Measurements from ENCODE around the gene SHB. TPM values are rescaled to one million over a fixed set of nuclear protein-coding genes. Genes with fewer than 3 reads are reported as not detected.

Gene SHB
- total and polyA plus RNA-seq, 2 of the 13 experiments (the other 11 are each of a cell fraction or from before 2014, with no cell fraction given): 19.4 to 20.7 TPM

DNA sequence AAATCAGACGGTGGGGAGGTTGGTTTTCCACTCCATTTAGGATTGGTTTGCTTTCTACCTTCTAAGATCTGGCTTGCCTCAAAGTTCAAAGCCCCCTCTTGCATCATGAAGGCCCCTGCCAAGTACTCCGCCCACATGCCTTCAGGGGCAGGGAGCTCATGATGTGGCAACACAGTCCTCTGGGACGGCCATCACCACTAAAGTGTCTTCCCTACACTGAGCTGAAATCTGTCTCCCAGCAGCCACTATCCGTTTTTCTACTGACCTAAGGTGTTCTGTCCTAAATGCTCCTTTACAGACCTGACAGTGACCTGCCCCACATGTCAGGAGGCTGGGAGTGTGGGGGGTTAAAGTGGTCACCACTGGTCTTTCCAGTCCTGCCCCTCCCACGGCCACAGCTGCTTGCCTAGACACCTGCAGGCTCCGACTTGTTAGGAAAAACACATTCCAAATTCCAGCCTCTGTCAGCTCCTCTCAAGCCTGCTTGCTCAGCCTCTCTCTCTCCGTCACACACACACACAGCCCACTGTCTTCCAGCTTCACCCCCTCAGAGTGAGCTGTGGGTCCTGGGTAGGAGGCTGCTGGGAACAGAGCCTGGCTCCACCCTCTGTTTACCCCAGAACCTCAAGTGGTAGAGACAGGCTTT, 44.9 kb downstream of the SHB start (continued):
- TF ChIP-seq, protein P1, sequence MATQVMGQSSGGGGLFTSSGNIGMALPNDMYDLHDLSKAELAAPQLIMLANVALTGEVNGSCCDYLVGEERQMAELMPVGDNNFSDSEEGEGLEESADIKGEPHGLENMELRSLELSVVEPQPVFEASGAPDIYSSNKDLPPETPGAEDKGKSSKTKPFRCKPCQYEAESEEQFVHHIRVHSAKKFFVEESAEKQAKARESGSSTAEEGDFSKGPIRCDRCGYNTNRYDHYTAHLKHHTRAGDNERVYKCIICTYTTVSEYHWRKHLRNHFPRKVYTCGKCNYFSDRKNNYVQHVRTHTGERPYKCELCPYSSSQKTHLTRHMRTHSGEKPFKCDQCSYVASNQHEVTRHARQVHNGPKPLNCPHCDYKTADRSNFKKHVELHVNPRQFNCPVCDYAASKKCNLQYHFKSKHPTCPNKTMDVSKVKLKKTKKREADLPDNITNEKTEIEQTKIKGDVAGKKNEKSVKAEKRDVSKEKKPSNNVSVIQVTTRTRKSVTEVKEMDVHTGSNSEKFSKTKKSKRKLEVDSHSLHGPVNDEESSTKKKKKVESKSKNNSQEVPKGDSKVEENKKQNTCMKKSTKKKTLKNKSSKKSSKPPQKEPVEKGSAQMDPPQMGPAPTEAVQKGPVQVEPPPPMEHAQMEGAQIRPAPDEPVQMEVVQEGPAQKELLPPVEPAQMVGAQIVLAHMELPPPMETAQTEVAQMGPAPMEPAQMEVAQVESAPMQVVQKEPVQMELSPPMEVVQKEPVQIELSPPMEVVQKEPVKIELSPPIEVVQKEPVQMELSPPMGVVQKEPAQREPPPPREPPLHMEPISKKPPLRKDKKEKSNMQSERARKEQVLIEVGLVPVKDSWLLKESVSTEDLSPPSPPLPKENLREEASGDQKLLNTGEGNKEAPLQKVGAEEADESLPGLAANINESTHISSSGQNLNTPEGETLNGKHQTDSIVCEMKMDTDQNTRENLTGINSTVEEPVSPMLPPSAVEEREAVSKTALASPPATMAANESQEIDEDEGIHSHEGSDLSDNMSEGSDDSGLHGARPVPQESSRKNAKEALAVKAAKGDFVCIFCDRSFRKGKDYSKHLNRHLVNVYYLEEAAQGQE (IDR thresholded peaks at IDR 0.05; ENCODE audit: borderline replicate concordance in 1 of 2, low read depth in 1 of 2, low read length in 2 of 2): no peak; a peak in 1 of 4 replicates
- TF ChIP-seq ZIK1 (CRISPR knock-in tag; IDR thresholded peaks at IDR 0.05; ENCODE audit: borderline replicate concordance, low read depth) (0 out of 2 replicates have a peak, but pooled peaks have one; percentile 17), NFE2 (CRISPR knock-in tag; IDR thresholded peaks at IDR 0.05) (no peak), HNF4A (CRISPR knock-in tag; IDR thresholded peaks at IDR 0.05) (peak; percentile 95), CREB1 (IDR thresholded peaks at IDR 0.05) (no peak), CREB1 (CRISPR knock-in tag; IDR thresholded peaks at IDR 0.05) (peak; percentile 46; the same call in 1 of the 2 replicates), ZNF724P (CRISPR knock-in tag; IDR thresholded peaks at IDR 0.05; ENCODE audit: borderline replicate concordance) (0 out of 2 replicates have a peak, but pooled peaks have one; percentile 73), MED1 (CRISPR knock-in tag; IDR thresholded peaks at IDR 0.05) (peak; percentile 78), ZNF431 (CRISPR knock-in tag; IDR thresholded peaks at IDR 0.05; ENCODE audit: borderline replicate concordance, low read depth) (no peak; the same call in 1 of the 2 replicates), ZNF761 (CRISPR knock-in tag; conservative IDR thresholded peaks at IDR 0.05) (peak; percentile 91; the same call in 1 of the 2 replicates), ZMYM2 (CRISPR knock-in tag; IDR thresholded peaks at IDR 0.05) (peak; percentile 29; the same call in 1 of the 2 replicates), REXO4 (CRISPR knock-in tag; IDR thresholded peaks at IDR 0.05; ENCODE audit: borderline replicate concordance) (no peak), SP2 (CRISPR knock-in tag; IDR thresholded peaks at IDR 0.05) (no peak), ZNF557 (CRISPR knock-in tag; IDR thresholded peaks at IDR 0.05) (no peak), SNRNP70 (IDR thresholded peaks at IDR 0.05; ENCODE audit: low read depth, low read length) (no peak)
- TF ChIP-seq, protein P2, sequence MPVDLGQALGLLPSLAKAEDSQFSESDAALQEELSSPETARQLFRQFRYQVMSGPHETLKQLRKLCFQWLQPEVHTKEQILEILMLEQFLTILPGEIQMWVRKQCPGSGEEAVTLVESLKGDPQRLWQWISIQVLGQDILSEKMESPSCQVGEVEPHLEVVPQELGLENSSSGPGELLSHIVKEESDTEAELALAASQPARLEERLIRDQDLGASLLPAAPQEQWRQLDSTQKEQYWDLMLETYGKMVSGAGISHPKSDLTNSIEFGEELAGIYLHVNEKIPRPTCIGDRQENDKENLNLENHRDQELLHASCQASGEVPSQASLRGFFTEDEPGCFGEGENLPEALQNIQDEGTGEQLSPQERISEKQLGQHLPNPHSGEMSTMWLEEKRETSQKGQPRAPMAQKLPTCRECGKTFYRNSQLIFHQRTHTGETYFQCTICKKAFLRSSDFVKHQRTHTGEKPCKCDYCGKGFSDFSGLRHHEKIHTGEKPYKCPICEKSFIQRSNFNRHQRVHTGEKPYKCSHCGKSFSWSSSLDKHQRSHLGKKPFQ (CRISPR knock-in tag; IDR thresholded peaks at IDR 0.05; ENCODE audit: insufficient replicate concordance): no peak
- TF ChIP-seq, protein P3, sequence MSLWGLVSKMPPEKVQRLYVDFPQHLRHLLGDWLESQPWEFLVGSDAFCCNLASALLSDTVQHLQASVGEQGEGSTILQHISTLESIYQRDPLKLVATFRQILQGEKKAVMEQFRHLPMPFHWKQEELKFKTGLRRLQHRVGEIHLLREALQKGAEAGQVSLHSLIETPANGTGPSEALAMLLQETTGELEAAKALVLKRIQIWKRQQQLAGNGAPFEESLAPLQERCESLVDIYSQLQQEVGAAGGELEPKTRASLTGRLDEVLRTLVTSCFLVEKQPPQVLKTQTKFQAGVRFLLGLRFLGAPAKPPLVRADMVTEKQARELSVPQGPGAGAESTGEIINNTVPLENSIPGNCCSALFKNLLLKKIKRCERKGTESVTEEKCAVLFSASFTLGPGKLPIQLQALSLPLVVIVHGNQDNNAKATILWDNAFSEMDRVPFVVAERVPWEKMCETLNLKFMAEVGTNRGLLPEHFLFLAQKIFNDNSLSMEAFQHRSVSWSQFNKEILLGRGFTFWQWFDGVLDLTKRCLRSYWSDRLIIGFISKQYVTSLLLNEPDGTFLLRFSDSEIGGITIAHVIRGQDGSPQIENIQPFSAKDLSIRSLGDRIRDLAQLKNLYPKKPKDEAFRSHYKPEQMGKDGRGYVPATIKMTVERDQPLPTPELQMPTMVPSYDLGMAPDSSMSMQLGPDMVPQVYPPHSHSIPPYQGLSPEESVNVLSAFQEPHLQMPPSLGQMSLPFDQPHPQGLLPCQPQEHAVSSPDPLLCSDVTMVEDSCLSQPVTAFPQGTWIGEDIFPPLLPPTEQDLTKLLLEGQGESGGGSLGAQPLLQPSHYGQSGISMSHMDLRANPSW (CRISPR knock-in tag; IDR thresholded peaks at IDR 0.05; ENCODE audit: borderline replicate concordance): 0 out of 2 replicates have a peak, but pooled peaks have one; percentile 31
- TF ChIP-seq, protein P4, sequence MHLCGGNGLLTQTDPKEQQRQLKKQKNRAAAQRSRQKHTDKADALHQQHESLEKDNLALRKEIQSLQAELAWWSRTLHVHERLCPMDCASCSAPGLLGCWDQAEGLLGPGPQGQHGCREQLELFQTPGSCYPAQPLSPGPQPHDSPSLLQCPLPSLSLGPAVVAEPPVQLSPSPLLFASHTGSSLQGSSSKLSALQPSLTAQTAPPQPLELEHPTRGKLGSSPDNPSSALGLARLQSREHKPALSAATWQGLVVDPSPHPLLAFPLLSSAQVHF (CRISPR knock-in tag; IDR thresholded peaks at IDR 0.05): no peak

All from HepG2 (cell line).